ENCODE measurements around the gene PRPS1. TPM values are rescaled to one million over a fixed set of nuclear protein-coding genes. Genes with fewer than 3 reads are reported as not detected.

Gene PRPS1
- total RNA-seq, 1 experiment from 2014 or later, result 90.5 TPM

DNA sequence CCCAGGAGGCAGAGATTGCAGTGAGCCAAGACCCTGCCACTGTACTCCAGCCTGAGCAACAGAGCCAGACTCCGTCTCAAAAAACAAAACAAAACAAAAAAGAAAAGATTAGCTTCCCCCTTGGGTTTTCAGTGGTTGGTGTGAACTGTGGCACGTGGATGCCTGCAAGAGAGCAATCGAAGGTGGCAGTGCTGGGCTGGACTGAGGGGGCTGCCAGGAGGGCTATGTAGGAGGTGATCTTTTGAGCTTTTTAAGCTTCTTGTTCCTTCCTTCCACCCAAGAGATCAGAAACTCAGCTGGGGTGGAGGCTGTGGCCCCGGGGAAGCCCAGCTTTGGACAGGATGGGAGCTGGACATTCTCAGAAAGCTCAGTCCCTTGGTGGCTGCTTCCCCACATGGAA is 49.6 kb downstream of the PRPS1 start:
- H3K4me1 Mint-ChIP-seq, result peaks cover 0 to 39% of the 10 kb centered on the region in 2 experiments; a peak in 2 of 4 replicates
- H3K4me3 Mint-ChIP-seq, result no peak overlapping the region
- Histone ChIP-seq H2BK12ac (ENCODE audit: insufficient read length, low read depth, low read length) (no peak overlapping the region), H3K56ac (ENCODE audit: insufficient read length, low read depth, low read length) (no peak overlapping the region), H4K91ac (ENCODE audit: insufficient read length, low read depth, low read length) (no peak overlapping the region), H3K79me1 (ENCODE audit: insufficient read depth, low read depth, low read length, poor library complexity, severe bottlenecking) (no peaks in the 10 kb centered on the region), H3K14ac (ENCODE audit: insufficient read depth, low read length) (no peak overlapping the region), H2BK5ac (ENCODE audit: insufficient read length, low read length) (no peak overlapping the region), H2BK15ac (ENCODE audit: low read depth, low read length) (no peak overlapping the region), H3K9ac (ENCODE audit: extremely low read depth, insufficient read length, low read length) (no peak overlapping the region), H2BK20ac (ENCODE audit: low read depth, low read length, poor library complexity, severe bottlenecking) (no peak overlapping the region), H3K4me2 (ENCODE audit: insufficient read depth, insufficient read length, low read length) (no peak overlapping the region), H2AFZ (ENCODE audit: low read length) (no peak overlapping the region), H4K8ac (replicated peaks; ENCODE audit: insufficient read length, low read depth, low read length) (no peak overlapping the region), H3K4me1 (ENCODE audit: insufficient read depth, low read length) (no peaks in the 10 kb centered on the region; the same call in 1 of the 2 replicates), H3T11ph (ENCODE audit: low read length) (no peak overlapping the region), H3K9me3 (ENCODE audit: control insufficient read depth, low read depth, low read length) (no peaks in the 10 kb centered on the region), H3K23me2 (ENCODE audit: insufficient read length, low read depth, low read length, poor library complexity, severe bottlenecking) (no peaks in the 10 kb centered on the region), H3K23ac (ENCODE audit: insufficient read length, low read depth, low read length) (no peak overlapping the region), H4K5ac (ENCODE audit: insufficient read length, low read depth, low read length) (no peak overlapping the region), H3K18ac (ENCODE audit: insufficient read length, low read depth, low read length) (no peak overlapping the region), H3K27ac (ENCODE audit: insufficient read length, low read depth, low read length) (no peak overlapping the region), H4K20me1 (ENCODE audit: control insufficient read depth, insufficient read depth, insufficient read length) (no peaks in the 10 kb centered on the region), H3K4ac (ENCODE audit: low read depth, low read length) (no peak overlapping the region), H3K79me2 (ENCODE audit: insufficient read depth, low read length) (no peaks in the 10 kb centered on the region), H3K27me3 (ENCODE audit: insufficient read depth, low read length) (no peaks in the 10 kb centered on the region; the same call in 1 of the 2 replicates), H2AK5ac (ENCODE audit: insufficient read length, low read length) (no peak overlapping the region), H2BK120ac (ENCODE audit: low read depth, low read length, poor library complexity, severe bottlenecking) (no peak overlapping the region)
- TF ChIP-seq, protein P1, sequence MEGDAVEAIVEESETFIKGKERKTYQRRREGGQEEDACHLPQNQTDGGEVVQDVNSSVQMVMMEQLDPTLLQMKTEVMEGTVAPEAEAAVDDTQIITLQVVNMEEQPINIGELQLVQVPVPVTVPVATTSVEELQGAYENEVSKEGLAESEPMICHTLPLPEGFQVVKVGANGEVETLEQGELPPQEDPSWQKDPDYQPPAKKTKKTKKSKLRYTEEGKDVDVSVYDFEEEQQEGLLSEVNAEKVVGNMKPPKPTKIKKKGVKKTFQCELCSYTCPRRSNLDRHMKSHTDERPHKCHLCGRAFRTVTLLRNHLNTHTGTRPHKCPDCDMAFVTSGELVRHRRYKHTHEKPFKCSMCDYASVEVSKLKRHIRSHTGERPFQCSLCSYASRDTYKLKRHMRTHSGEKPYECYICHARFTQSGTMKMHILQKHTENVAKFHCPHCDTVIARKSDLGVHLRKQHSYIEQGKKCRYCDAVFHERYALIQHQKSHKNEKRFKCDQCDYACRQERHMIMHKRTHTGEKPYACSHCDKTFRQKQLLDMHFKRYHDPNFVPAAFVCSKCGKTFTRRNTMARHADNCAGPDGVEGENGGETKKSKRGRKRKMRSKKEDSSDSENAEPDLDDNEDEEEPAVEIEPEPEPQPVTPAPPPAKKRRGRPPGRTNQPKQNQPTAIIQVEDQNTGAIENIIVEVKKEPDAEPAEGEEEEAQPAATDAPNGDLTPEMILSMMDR (conservative IDR thresholded peaks at IDR 0.05), result no peak
- DNase-seq, result no peak
- no peak overlapping the region for H3K27ac Mint-ChIP-seq
- peaks cover 13% of the 10 kb centered on the region for H3K27me3 Mint-ChIP-seq (ENCODE audit: low read depth)
- no peaks in the 10 kb centered on the region for H3K36me3 Mint-ChIP-seq (ENCODE audit: insufficient read depth in 1 of 3, low read depth in 3 of 3)
- no CpG with 5 or more reads among the region's 4 CpGs for WGBS (ENCODE audit: extremely low coverage, insufficient read length, low lambda C conversion rate)
- H3K9me3 Mint-ChIP-seq, result peaks cover 0 to 64% of the 10 kb centered on the region in 2 experiments; a peak in 2 of 5 replicates

All from H9 (cell line).